IMR-90 (cell line): ENCODE results near the gene FN3KRP. TPM values are rescaled to one million over a fixed set of nuclear protein-coding genes. Genes with fewer than 3 reads are reported as not detected.

Experiments used
- ATAC-seq: fragments of 200-7000 bp; cut with Tn5 transposase; 2 replicates; pipeline ENCODE4 v1.9.1; 2020; ENCODE audit warnings: low read depth, mild to moderate bottlenecking, moderate library complexity
- BruUV-seq: library from RNA; stranded (reverse); fragments of 400-500 nt; replicated peaks from 2 replicates; lab custom pipeline; 2021; lab: Mats Ljungman, UMichigan
- CTCF ChIA-PET: fragments of 300-600 bp; formaldehyde crosslinking; extraction: SDS; loops from one replicate; lab custom pipeline; 2021; ENCODE audit warnings: antibody characterized with exemption; lab: Yijun Ruan, JAX
- POLR2A ChIA-PET: fragments of 300-600 bp; sonication (Branson Sonifier 250); formaldehyde crosslinking; loops from one replicate; lab custom pipeline; 2022; ENCODE audit warnings: antibody characterized with exemption; ENCODE audit not compliant: unreplicated experiment; lab: Charles Lee
- DNase-seq: peaks from one replicate; pipeline ENCODE4 v3.0.0; 2013
- H2AFZ ChIP-seq: replicated peaks from 2 replicates; pipeline ENCODE3; 2013; ENCODE audit warnings: low read length, mild to moderate bottlenecking; ENCODE audit not compliant: poor library complexity
- H2AK5ac ChIP-seq: 2 replicates; pipeline ENCODE4 v1.6.1; 2013; ENCODE audit warnings: low read depth, low read length, inconsistent platforms
- H2AK9ac ChIP-seq: replicated peaks from 2 replicates; pipeline ENCODE3; 2013; ENCODE audit warnings: mild to moderate bottlenecking, low read depth, low read length, moderate library complexity; ENCODE audit not compliant: poor library complexity
- H2BK120ac ChIP-seq: 2 replicates; pipeline ENCODE4 v1.6.1; 2013; ENCODE audit warnings: low read depth, low read length, inconsistent platforms
- H2BK15ac ChIP-seq: 3 replicates; pipeline ENCODE4 v1.6.1; 2013; ENCODE audit warnings: low read depth, low read length, inconsistent platforms
- H2BK20ac ChIP-seq: 2 replicates; pipeline ENCODE4 v1.6.1; 2013; ENCODE audit warnings: low read depth, mild to moderate bottlenecking, inconsistent platforms, low read length, moderate library complexity
- H2BK5ac ChIP-seq: 2 replicates; pipeline ENCODE4 v1.6.1; 2013; ENCODE audit warnings: mild to moderate bottlenecking, low read depth, low read length, inconsistent platforms; ENCODE audit not compliant: poor library complexity, severe bottlenecking
- H3K14ac ChIP-seq: replicated peaks from 2 replicates; pipeline ENCODE4 v1.6.1; 2013; ENCODE audit warnings: low read depth, low read length, inconsistent platforms
- H3K18ac ChIP-seq: 2 replicates; pipeline ENCODE4 v1.6.1; 2013; ENCODE audit warnings: low read depth, low read length, control low read depth
- H3K23ac ChIP-seq: 2 replicates; pipeline ENCODE4 v1.6.1; 2013; ENCODE audit warnings: low read depth, low read length, inconsistent platforms
- H3K27ac ChIP-seq: 2 replicates; pipeline ENCODE4 v1.5.1; 2013; ENCODE audit warnings: mild to moderate bottlenecking, control low read depth, low read length; ENCODE audit not compliant: insufficient read depth
- H3K27me3 ChIP-seq: 2 replicates; pipeline ENCODE4 v1.6.1; 2013; ENCODE audit warnings: low read length; ENCODE audit not compliant: control insufficient read depth, insufficient read depth
- H3K36me3 ChIP-seq: 2 replicates; pipeline ENCODE4 v1.6.1; 2013; ENCODE audit warnings: low read length, mixed read lengths; ENCODE audit not compliant: control insufficient read depth, insufficient read depth
- H3K4ac ChIP-seq: 2 replicates; pipeline ENCODE4 v1.6.1; 2013; ENCODE audit warnings: low read depth, low read length, inconsistent platforms
- H3K4me1 ChIP-seq: 2 replicates; pipeline ENCODE4 v1.6.1; 2013; ENCODE audit warnings: low read length, mixed read lengths; ENCODE audit not compliant: control insufficient read depth, insufficient read depth
- H3K4me2 ChIP-seq: 2 replicates; pipeline ENCODE4 v1.6.1; 2013; ENCODE audit warnings: low read depth, mild to moderate bottlenecking, control low read depth, low read length, moderate library complexity
- H3K4me3 ChIP-seq: 2 replicates; pipeline ENCODE4 v1.5.1; 2013; ENCODE audit warnings: low read depth, mild to moderate bottlenecking, control low read depth, low read length, moderate library complexity; ENCODE audit not compliant: insufficient read depth
- H3K56ac ChIP-seq: 2 replicates; pipeline ENCODE4 v1.6.1; 2013; ENCODE audit warnings: low read length, inconsistent platforms; ENCODE audit not compliant: insufficient read depth; ENCODE audit errors: extremely low read depth
- H3K79me1 ChIP-seq, 2 experiments: 2 replicates each; pipeline ENCODE4 v1.6.1; 2013; ENCODE audit warnings: low read length in 2 of 2, inconsistent platforms in 1 of 2, low read depth in 1 of 2
- H3K9ac ChIP-seq: 2 replicates; pipeline ENCODE4 v1.6.1; 2013; ENCODE audit warnings: low read depth, low read length, control low read depth
- H3K9me1 ChIP-seq: 2 replicates; pipeline ENCODE4 v1.6.1; 2013; ENCODE audit warnings: low read length, inconsistent platforms; ENCODE audit not compliant: insufficient read depth
- H3K9me3 ChIP-seq: 2 replicates; pipeline ENCODE4 v1.6.1; 2013; ENCODE audit warnings: low read length; ENCODE audit not compliant: control insufficient read depth, insufficient read depth
- H4K20me1 ChIP-seq: 2 replicates; pipeline ENCODE4 v1.6.1; 2013; ENCODE audit warnings: low read length, inconsistent platforms; ENCODE audit not compliant: insufficient read depth
- H4K5ac ChIP-seq: 2 replicates; pipeline ENCODE4 v1.6.1; 2013; ENCODE audit warnings: mild to moderate bottlenecking, low read depth, low read length, control low read depth
- H4K8ac ChIP-seq, 2 experiments: 2 replicates each; pipeline ENCODE4 v1.6.1; 2013; ENCODE audit warnings: low read depth in 2 of 2, low read length in 2 of 2, control low read depth in 1 of 2, inconsistent platforms in 1 of 2
- H4K91ac ChIP-seq: 2 replicates; pipeline ENCODE4 v1.6.1; 2013; ENCODE audit warnings: low read depth, low read length, inconsistent platforms; ENCODE audit not compliant: insufficient read depth
- MXI1 ChIP-seq: IDR thresholded peaks from 2 replicates; pipeline ENCODE4 v1.6.1; 2012; ENCODE audit warnings: low read depth, mild to moderate bottlenecking, low read length, moderate library complexity, borderline replicate concordance
- SMC3 ChIP-seq: fragments of 150-350 bp; IDR thresholded peaks from 2 replicates; pipeline ENCODE4 v1.6.1; 2016; ENCODE audit warnings: low read depth, mild to moderate bottlenecking, antibody characterized with exemption, low read length, moderate library complexity
- WGBS, 2 experiments: methylation state at CpG; one replicate each; pipeline versions ENCODE4 v1.1.5 to v1.1.7; 2013; ENCODE audit warnings: missing lambda C conversion rate in 2 of 2; ENCODE audit not compliant: insufficient read length in 1 of 2; ENCODE audit errors: extremely low coverage in 2 of 2; 5-methylcytosine and 5-hydroxymethylcytosine counted together
- dilution Hi-C: fragments of 300-500 bp; cut with HindIII; formaldehyde crosslinking; loops from one replicate; pipeline ENCODE4 v1.14.3; 2018; ENCODE audit warnings: low sequenced_read_pairs; ENCODE audit not compliant: unreplicated experiment
- in situ Hi-C: fragments of 300-500 bp; cut with MboI; formaldehyde crosslinking; loops from 3 replicates; pipeline ENCODE4 v1.14.3; 2019; ENCODE audit warnings: low sequenced_read_pairs, inconsistent platforms, mixed read lengths
- intact Hi-C: fragments of 100-400 bp; cut with micrococcal nuclease; formaldehyde crosslinking; loops from 2 replicates; pipeline ENCODE4 v1.10.0; 2022
- polyA plus RNA-seq, 3 experiments: library from polyadenylated mRNA; depleted of rRNA; stranded (reverse); fragments of >200 nt; gene quantifications; 2 replicates each; pipeline ENCODE4 v1.2.3, GENCODE V29; 2012; ENCODE audit warnings: low replicate concordance in 1 of 3
- total RNA-seq: library from RNA; depleted of rRNA; stranded (reverse); fragments of >200 nt; gene quantifications from 2 replicates; pipeline ENCODE4 v1.2.3, GENCODE V29; 2012
- TF ChIP-seq, protein P1 (sequence below): fragments of 150-350 bp; IDR thresholded peaks from 2 replicates; pipeline ENCODE4 v1.6.1; 2017; ENCODE audit warnings: mild to moderate bottlenecking, antibody characterized with exemption, low read length, low read depth

The FN3KRP gene
- total and polyA plus RNA-seq, 2 of the 4 experiments (the other 2 are of a cell fraction): 18.6 to 20.3 TPM

DNA sequence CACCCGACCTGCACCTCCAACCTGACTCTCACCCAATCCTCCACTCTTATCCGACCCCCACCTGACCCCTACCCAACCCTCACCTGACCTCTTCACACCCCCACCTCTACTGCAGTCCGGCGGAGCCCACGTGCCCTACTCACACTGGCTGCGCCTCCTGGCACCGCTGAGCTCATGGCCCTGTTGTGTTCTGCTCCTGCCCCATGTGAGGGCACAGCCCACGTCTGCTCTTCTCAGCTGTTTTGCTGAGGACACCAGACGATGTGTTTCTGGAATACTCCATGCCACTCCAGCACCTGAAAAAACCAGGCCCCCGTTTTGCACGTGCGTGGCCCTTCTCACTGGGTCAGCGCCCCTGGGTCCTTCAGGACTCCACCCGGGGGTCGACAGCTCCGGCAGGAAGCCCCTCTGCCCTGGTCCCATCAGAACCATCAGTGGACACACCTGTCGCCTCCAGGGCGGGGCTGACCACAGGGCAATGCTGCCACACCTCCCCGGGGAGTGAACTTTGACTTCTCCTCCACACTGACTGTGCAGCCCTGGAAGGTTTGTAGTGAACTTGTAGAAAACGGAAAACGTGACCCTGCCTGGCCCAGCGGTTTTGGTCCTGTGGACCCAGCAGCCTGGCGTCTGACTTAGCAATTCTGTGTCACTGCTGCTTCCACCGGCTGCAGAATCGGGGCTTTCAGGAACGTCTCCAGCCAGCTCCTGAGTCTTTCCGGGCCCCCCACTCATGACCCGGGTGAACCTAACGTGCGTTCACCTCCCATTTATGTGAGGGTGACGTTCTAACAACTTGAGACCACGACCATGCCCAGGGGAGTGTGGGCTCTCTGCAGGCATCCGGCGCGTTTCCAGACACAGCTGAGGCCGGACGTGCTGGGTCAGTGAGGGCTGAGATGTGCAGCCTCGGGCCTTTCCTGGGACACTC is 12.3 kb upstream of the FN3KRP start (continued):
- no peak for TF ChIP-seq MXI1

DNA sequence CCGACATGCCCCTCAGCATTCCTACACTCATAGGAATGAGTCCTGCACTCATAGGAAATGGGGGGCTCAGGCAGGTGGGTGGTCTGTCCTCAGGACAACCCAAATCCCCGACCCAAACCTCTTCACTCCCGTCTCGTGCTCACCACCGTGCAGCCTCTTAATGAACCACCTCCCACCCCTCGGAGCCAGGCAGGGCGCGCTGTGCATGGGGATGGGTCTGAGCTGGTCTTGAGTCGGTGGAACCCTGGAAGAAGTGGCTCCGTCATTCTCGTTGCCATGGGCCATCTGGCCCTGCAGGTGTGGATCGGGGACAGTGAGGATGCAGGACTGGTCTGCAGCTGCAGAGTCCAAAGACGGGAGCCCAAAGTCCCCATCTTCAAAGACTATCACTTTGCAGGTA is 11.6 kb upstream of the FN3KRP start:
- WGBS, 2 experiments: 93% methylated on average over 3 of the region's 13 CpGs; no CpG with 5 or more reads in 1 of the 2 experiments
- ATAC-seq: no peak
- no peak overlapping the region for H2BK15ac ChIP-seq

More for the DNA sequence above, 11.6 kb upstream of the FN3KRP start:
- no peak overlapping the region for H4K5ac ChIP-seq
- H3K4ac ChIP-seq: no peak overlapping the region
- no peak overlapping the region for H3K14ac ChIP-seq
- peak overlapping the region; percentile 32 for H2AFZ ChIP-seq
- no peaks in the 10 kb centered on the region for H3K9me3 ChIP-seq
- H3K4me2 ChIP-seq: no peak overlapping the region
- H3K18ac ChIP-seq: no peak overlapping the region
- no peak overlapping the region for H2BK20ac ChIP-seq
- TF ChIP-seq, protein P1, sequence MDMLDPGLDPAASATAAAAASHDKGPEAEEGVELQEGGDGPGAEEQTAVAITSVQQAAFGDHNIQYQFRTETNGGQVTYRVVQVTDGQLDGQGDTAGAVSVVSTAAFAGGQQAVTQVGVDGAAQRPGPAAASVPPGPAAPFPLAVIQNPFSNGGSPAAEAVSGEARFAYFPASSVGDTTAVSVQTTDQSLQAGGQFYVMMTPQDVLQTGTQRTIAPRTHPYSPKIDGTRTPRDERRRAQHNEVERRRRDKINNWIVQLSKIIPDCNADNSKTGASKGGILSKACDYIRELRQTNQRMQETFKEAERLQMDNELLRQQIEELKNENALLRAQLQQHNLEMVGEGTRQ: no peak
- no peak for TF ChIP-seq SMC3
- POLR2A ChIA-PET: no interaction called here
- intact Hi-C loops (no loop called here), in situ Hi-C loops (no loop called here), dilution Hi-C loops (no loop called here)
- H2AK5ac ChIP-seq: no peak overlapping the region
- no peak overlapping the region for H2AK9ac ChIP-seq
- no peaks in the 10 kb centered on the region for H3K79me1 ChIP-seq
- CTCF ChIA-PET: no interaction called here
- peaks cover 10% of the 10 kb centered on the region; the same call in 1 of the 2 replicates for H3K27me3 ChIP-seq
- H4K20me1 ChIP-seq: no peaks in the 10 kb centered on the region
- no peak overlapping the region for H4K8ac ChIP-seq
- no peaks in the 10 kb centered on the region for H3K4me1 ChIP-seq
- no peak overlapping the region for H2BK120ac ChIP-seq
- H3K36me3 ChIP-seq: no peaks in the 10 kb centered on the region
- no peak for DNase-seq
- H3K23ac ChIP-seq: no peak overlapping the region
- H3K9ac ChIP-seq: no peak overlapping the region
- H3K9me1 ChIP-seq: no peaks in the 10 kb centered on the region
- BruUV-seq: no TSS peak
- no peak overlapping the region for H2BK5ac ChIP-seq
- no peak overlapping the region for H3K56ac ChIP-seq
- no peak overlapping the region for H3K4me3 ChIP-seq
- no peak overlapping the region for H3K27ac ChIP-seq
- H4K91ac ChIP-seq: no peak overlapping the region
